ENCODE measurements around the gene ZFP69B. TPM values are rescaled to one million over a fixed set of nuclear protein-coding genes. Genes with fewer than 3 reads are reported as not detected.

ZFP69B gene
- total and polyA plus RNA-seq, 2 of the 8 experiments (the other 6 are each of a cell fraction or from before 2014, with no cell fraction given), result 1.7 to 8.2 TPM

DNA sequence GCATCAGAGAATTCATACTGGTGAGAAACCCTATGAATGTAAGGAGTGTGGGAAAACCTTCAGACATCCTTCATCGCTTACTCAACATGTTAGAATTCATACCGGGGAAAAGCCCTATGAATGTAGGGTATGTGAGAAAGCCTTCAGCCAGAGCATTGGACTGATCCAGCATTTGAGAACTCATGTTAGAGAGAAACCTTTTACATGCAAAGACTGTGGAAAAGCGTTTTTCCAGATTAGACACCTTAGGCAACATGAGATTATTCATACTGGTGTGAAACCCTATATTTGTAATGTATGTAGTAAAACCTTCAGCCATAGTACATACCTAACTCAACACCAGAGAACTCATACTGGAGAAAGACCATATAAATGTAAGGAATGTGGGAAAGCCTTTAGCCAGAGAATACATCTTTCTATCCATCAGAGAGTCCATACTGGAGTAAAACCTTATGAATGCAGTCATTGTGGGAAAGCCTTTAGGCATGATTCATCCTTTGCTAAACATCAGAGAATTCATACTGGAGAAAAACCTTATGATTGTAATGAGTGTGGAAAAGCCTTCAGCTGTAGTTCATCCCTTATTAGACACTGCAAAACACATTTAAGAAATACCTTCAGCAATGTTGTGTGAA is 12.8 kb downstream of the ZFP69B start:
- no peaks in the 10 kb centered on the region for H3K23me2 ChIP-seq (ENCODE audit: low read depth, low read length)
- no peak overlapping the region for H4K91ac ChIP-seq (replicated peaks; ENCODE audit: insufficient read length, low read length)
- no peaks in the 10 kb centered on the region for H3K79me1 ChIP-seq (ENCODE audit: low read depth, low read length)
- H3K9ac ChIP-seq (replicated peaks in 1 of 4; ENCODE audit: extremely low read depth in 1 of 4, low read depth in 3 of 4, low read length in 3 of 4), result no peak overlapping the region
- H3K4me2 ChIP-seq (ENCODE audit: insufficient read depth in 1 of 2, low read depth in 2 of 2, low read length in 2 of 2), result no peak overlapping the region
- H2BK15ac ChIP-seq (ENCODE audit: low read length), result no peak overlapping the region
- H4K8ac ChIP-seq (ENCODE audit: extremely low read depth, insufficient read depth, low read length), result no peak overlapping the region
- ChIA-PET POLR2A (ENCODE audit: partially characterized antibody) (no interaction called here), CTCF (ENCODE audit: partially characterized antibody) (no interaction called here)
- peaks cover 0 to 83% (median 33%) of the 10 kb centered on the region in 4 experiments; a peak in 6 of 8 replicates for H3K36me3 ChIP-seq (ENCODE audit: control insufficient read depth in 2 of 4, insufficient read depth in 4 of 4, low read length in 3 of 4)
- H2BK12ac ChIP-seq (ENCODE audit: low read depth, low read length), result no peak overlapping the region
- H2AK5ac ChIP-seq (ENCODE audit: low read depth, low read length), result no peak overlapping the region
- no peaks in the 10 kb centered on the region for H3K4me1 ChIP-seq (replicated peaks in 1 of 4; ENCODE audit: control insufficient read depth in 3 of 4, insufficient read depth in 4 of 4, low read length in 3 of 4)
- H3K14ac ChIP-seq (ENCODE audit: insufficient read length), result no peak overlapping the region
- WGBS, 2 experiments (ENCODE audit: extremely low coverage in 1 of 2, insufficient coverage in 1 of 2, insufficient read length in 1 of 2, insufficient replicate concordance in 2 of 2, low coverage in 1 of 2, low lambda C conversion rate in 2 of 2, missing lambda C conversion rate in 1 of 2), result 90% methylated on average over 3 of the region's 3 CpGs; no CpG with 5 or more reads in 1 of the 2 experiments
- TF ChIP-seq CBX5 (IDR thresholded peaks at IDR 0.05; ENCODE audit: low read depth, low read length), result peak; percentile 47; the same call in 1 of the 2 replicates
- peak; percentile 99 for TF ChIP-seq ZNF274 (IDR thresholded peaks at IDR 0.05; ENCODE audit: borderline replicate concordance, extremely low read depth, low read length)
- TF ChIP-seq TBP (IDR thresholded peaks at IDR 0.05; ENCODE audit: low read depth, low read length), result no peak
- H3K4ac ChIP-seq (replicated peaks; ENCODE audit: insufficient read length, low read depth, low read length), result no peak overlapping the region
- no peak overlapping the region for H3K18ac ChIP-seq (ENCODE audit: extremely low read depth, low read length)
- no peak overlapping the region for H2BK120ac ChIP-seq (replicated peaks; ENCODE audit: low read depth, low read length)
- H3K56ac ChIP-seq (replicated peaks; ENCODE audit: insufficient read length, low read depth, low read length), result no peak overlapping the region
- no peaks in the 10 kb centered on the region for H4K20me1 ChIP-seq (replicated peaks in 1 of 2; ENCODE audit: control insufficient read depth in 1 of 2, insufficient read depth in 2 of 2, low read length in 2 of 2)
- H3K9me3 ChIP-seq (ENCODE audit: insufficient read depth in 2 of 2, low read depth in 1 of 2, low read length in 1 of 2), result peaks cover 84 to 96% of the 10 kb centered on the region in 2 experiments
- H2BK5ac ChIP-seq (ENCODE audit: low read depth, low read length), result no peak overlapping the region
- DNase-seq (ENCODE audit: low read depth in 1 of 2, low spot score in 2 of 2), result no peak
- no peak overlapping the region for H2AFZ ChIP-seq (ENCODE audit: low read length)
- no peak overlapping the region for H3K23ac ChIP-seq (ENCODE audit: insufficient read length)
- H3K79me2 ChIP-seq (ENCODE audit: control insufficient read depth in 1 of 2, insufficient read depth in 2 of 2, low read length in 2 of 2), result no peaks in the 10 kb centered on the region
- no peak overlapping the region for H3K27ac ChIP-seq (ENCODE audit: low read depth, low read length)
- no peak overlapping the region for H4K5ac ChIP-seq (ENCODE audit: insufficient read length, low read depth, low read length)
- no peak overlapping the region for H2BK20ac ChIP-seq (ENCODE audit: low read length)
- H3K27me3 ChIP-seq (replicated peaks in 1 of 4; ENCODE audit: control insufficient read depth in 3 of 4, extremely low read depth in 1 of 4, insufficient read depth in 3 of 4, low read length in 3 of 4), result no peaks in the 10 kb centered on the region
- H3K4me3 ChIP-seq (ENCODE audit: extremely low read depth in 1 of 4, insufficient read depth in 2 of 4, low read depth in 3 of 4, low read length in 4 of 4), result peak overlapping the region in 1 of 4 experiments; percentile 6; a peak in 1 of 8 replicates
- FAIRE-seq, result no peak
